ENCODE measurements around the gene CNTNAP1.

CNTNAP1 gene

GRCh38 chr17:42675965-42676423, 6.3 kb upstream of the CNTNAP1 start:
- H3K4me3 ChIP-seq (ENCODE audit: low read depth, low read length), result peak overlapping the region; percentile 99
- no peak for TF ChIP-seq CTCF (IDR thresholded peaks at IDR 0.05; ENCODE audit: low read depth, low read length, missing control alignments)
- DNase-seq (ENCODE audit: low read depth), result no peak

- H3K4me3 ChIP-seq (ENCODE audit: low read depth, low read length), result peak within 1 kb of the TSS; percentile 99
- no peak for DNase-seq (ENCODE audit: low read depth)
- peak; percentile 11 for TF ChIP-seq CTCF (IDR thresholded peaks at IDR 0.05; ENCODE audit: low read depth, low read length, missing control alignments)
These were observed 5.8 kb upstream of the CNTNAP1 start, which contains the start of gene PLEKHH3 for GRCh38 chr17:42676424-42677011. PLEKHH3 (minus strand) TSS chr17:42676994; CDS start chr17:42676563, 431 bp downstream.

GRCh38 chr17:42677012-42677857, 5.1 kb upstream of the CNTNAP1 start:
- peak overlapping the region; percentile 99 for H3K4me3 ChIP-seq (ENCODE audit: low read depth, low read length)
- peak; percentile 98 for DNase-seq (ENCODE audit: low read depth)
- TF ChIP-seq CTCF (IDR thresholded peaks at IDR 0.05; ENCODE audit: low read depth, low read length, missing control alignments), result no peak

GRCh38 chr17:42677921-42678781, 4.2 kb upstream of the CNTNAP1 start:
- peak overlapping the region; percentile 79 for H3K4me3 ChIP-seq (ENCODE audit: low read depth, low read length)
- DNase-seq (ENCODE audit: low read depth), result peak; percentile 77
- TF ChIP-seq CTCF (IDR thresholded peaks at IDR 0.05; ENCODE audit: low read depth, low read length, missing control alignments), result no peak

- peak overlapping the region; percentile 79 for H3K4me3 ChIP-seq (ENCODE audit: low read depth, low read length)
- DNase-seq (ENCODE audit: low read depth), result no peak
- no peak for TF ChIP-seq CTCF (IDR thresholded peaks at IDR 0.05; ENCODE audit: low read depth, low read length, missing control alignments)
These were observed 3.3 kb upstream of the CNTNAP1 start for GRCh38 chr17:42678951-42679491.

GRCh38 chr17:42679492-42680330, 2.6 kb upstream of the CNTNAP1 start:
- no peak for DNase-seq (ENCODE audit: low read depth)
- peak; percentile 89 for TF ChIP-seq CTCF (IDR thresholded peaks at IDR 0.05; ENCODE audit: low read depth, low read length, missing control alignments)
- H3K4me3 ChIP-seq (ENCODE audit: low read depth, low read length), result peak overlapping the region; percentile 79

Data from GM12864 (cell line).